Mucosa of descending colon (tissue), 3 donors: ENCODE measurements around the gene NCDN. TPM values are rescaled to one million over a fixed set of nuclear protein-coding genes. Genes with fewer than 3 reads are reported as not detected.
A peak's percentile ranks its signal among the peaks of the same experiment; 100 is the strongest.

Source experiments
- ATAC-seq: fragments of 200-7000 bp; cut with Tn5 transposase; one replicate; pipeline ENCODE4 v1.9.1; 2020; ENCODE audit warnings: mild to moderate bottlenecking, moderate library complexity
- DNase-seq, 3 donors: peaks; one replicate each; pipeline ENCODE4 v3.0.0-alpha.2; 2020
- H3K36me3 ChIP-seq: fragments of 200-600 bp; one replicate; pipeline ENCODE4 v1.8.0; 2021; ENCODE audit warnings: low read depth, mild to moderate bottlenecking
- H3K4me1 ChIP-seq: fragments of 200-600 bp; one replicate; pipeline ENCODE4 v1.8.0; 2021; ENCODE audit warnings: low read depth, mild to moderate bottlenecking
- H3K4me3 ChIP-seq: fragments of 200-600 bp; one replicate; pipeline ENCODE4 v1.8.0; 2021; ENCODE audit warnings: mild to moderate bottlenecking
- H3K9me3 ChIP-seq: fragments of 200-600 bp; one replicate; pipeline ENCODE4 v1.8.0; 2021; ENCODE audit warnings: mild to moderate bottlenecking
- CTCF ChIP-seq: fragments of 200-600 bp; IDR thresholded peaks from one replicate; pipeline ENCODE4 v1.8.0; 2022; ENCODE audit warnings: antibody characterized with exemption, mild to moderate bottlenecking
- intact Hi-C, 2 donors: fragments of 100-400 bp; cut with DNase I in 1 of 2; cut with micrococcal nuclease in 1 of 2; formaldehyde crosslinking; loops; one replicate each; pipeline versions ENCODE4 v1.11.0 to v1.11.1; 2022; cut with DNase I, micrococcal nuclease
- total RNA-seq, 3 donors: library from RNA; stranded (reverse); fragmentation: NEBNext Ultra II Directional in 2 of 3; extraction: Animal tissue kit (Norgen Biotek cat#: 25700) in 2 of 3; gene quantifications; one replicate each; pipeline versions ENCODE4 v1.2.1 to v1.2.4, GENCODE V29; 2021 to 2023
- donor health status: DM: no; HTN: no; CAD: no; lungs with moderate emphysema.
- donor health status: DM: no; HTN: no; CAD: no.
- donor health status: DM: no; HTN: yes; CAD: no.

The NCDN gene
- total RNA-seq, 3 donors from 2014 or later = 6.7 to 30.4 (median 11.2) TPM

- peak; percentile 28 for ATAC-seq
- H3K36me3 ChIP-seq = no peaks in the 10 kb centered on the region
- H3K9me3 ChIP-seq = no peaks in the 10 kb centered on the region
- H3K4me1 ChIP-seq = no peaks in the 10 kb centered on the region
- intact Hi-C loops = no loop called here
- no peak for DNase-seq
- no peak for TF ChIP-seq CTCF
- H3K4me3 ChIP-seq = no peak overlapping the region
Observed at GRCh38 chr1:35592991-35593769, 35.6 kb downstream of the NCDN start.

- no peaks in the 10 kb centered on the region for H3K4me1 ChIP-seq
- TF ChIP-seq CTCF = no peak
- no peak overlapping the region for H3K4me3 ChIP-seq
- H3K9me3 ChIP-seq = no peaks in the 10 kb centered on the region
- no peak for DNase-seq
- intact Hi-C loops = no loop called here
- H3K36me3 ChIP-seq = no peaks in the 10 kb centered on the region
- no peak for ATAC-seq
Observed at GRCh38 chr1:35594005-35594760, 36.6 kb downstream of the NCDN start.

GRCh38 chr1:35595684-35596083 lies 38.1 kb downstream of the NCDN start:
- no peak for TF ChIP-seq CTCF
- Histone ChIP-seq H3K4me3 (no peak overlapping the region), H3K36me3 (no peaks in the 10 kb centered on the region), H3K4me1 (no peaks in the 10 kb centered on the region), H3K9me3 (no peaks in the 10 kb centered on the region)
- intact Hi-C loops = no loop called here
- ATAC-seq (no peak), DNase-seq (no peak)

GRCh38 chr1:35597870-35598269 lies 40.3 kb downstream of the NCDN start:
- no peak for DNase-seq
- Histone ChIP-seq H3K36me3 (no peaks in the 10 kb centered on the region), H3K9me3 (no peaks in the 10 kb centered on the region), H3K4me3 (no peak overlapping the region), H3K4me1 (no peaks in the 10 kb centered on the region)
- ATAC-seq = no peak
- intact Hi-C loops = no loop called here
- TF ChIP-seq CTCF = no peak

GRCh38 chr1:35598895-35599294 lies 41.3 kb downstream of the NCDN start:
- intact Hi-C loops = no loop called here
- no peak for ATAC-seq
- no peak for TF ChIP-seq CTCF
- H3K4me1 ChIP-seq = no peaks in the 10 kb centered on the region
- no peaks in the 10 kb centered on the region for H3K9me3 ChIP-seq
- no peak for DNase-seq
- H3K4me3 ChIP-seq = no peak overlapping the region
- no peaks in the 10 kb centered on the region for H3K36me3 ChIP-seq
